HG02885 (cell line): ENCODE measurements around the gene GPR62.

Source experiments
- ATAC-seq: cut with Tn5 transposase; IDR thresholded peaks from one replicate; pipeline ENCODE4 v1.9.1; 2021; ENCODE audit warnings: mild to moderate bottlenecking; ENCODE audit not compliant: unreplicated experiment, poor library complexity

Gene GPR62

DNA sequence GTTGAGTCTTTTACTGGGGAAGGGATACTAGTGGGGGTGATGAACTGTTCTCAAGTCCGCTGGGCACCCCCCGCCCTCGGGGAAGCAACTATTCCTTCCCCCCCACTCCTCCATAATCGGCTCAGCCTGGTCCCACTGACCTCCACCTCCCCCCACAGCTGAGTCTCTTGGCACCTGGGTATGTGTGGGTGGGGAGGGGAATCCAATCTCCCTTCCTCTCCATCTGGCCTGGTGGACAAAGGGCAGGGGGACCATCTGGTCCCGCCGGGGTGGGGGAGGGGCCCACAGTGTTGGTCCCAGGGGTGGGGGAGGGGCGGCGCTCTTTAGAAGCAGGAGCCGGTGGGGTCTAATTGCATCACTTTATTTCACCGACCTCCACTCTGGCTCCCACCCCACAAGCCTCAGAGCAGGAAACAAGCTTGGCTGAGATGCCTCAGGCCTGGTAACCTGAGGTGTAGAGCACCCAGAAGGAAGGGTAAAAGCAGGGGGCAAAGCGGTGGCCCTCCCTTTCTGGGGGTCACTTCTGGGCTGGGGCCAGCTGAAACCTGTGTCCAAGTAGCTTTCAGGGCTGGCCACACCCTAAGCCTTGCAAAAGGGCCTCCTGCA is 13.1 kb downstream of the GPR62 start:
- ATAC-seq: no peak

DNA sequence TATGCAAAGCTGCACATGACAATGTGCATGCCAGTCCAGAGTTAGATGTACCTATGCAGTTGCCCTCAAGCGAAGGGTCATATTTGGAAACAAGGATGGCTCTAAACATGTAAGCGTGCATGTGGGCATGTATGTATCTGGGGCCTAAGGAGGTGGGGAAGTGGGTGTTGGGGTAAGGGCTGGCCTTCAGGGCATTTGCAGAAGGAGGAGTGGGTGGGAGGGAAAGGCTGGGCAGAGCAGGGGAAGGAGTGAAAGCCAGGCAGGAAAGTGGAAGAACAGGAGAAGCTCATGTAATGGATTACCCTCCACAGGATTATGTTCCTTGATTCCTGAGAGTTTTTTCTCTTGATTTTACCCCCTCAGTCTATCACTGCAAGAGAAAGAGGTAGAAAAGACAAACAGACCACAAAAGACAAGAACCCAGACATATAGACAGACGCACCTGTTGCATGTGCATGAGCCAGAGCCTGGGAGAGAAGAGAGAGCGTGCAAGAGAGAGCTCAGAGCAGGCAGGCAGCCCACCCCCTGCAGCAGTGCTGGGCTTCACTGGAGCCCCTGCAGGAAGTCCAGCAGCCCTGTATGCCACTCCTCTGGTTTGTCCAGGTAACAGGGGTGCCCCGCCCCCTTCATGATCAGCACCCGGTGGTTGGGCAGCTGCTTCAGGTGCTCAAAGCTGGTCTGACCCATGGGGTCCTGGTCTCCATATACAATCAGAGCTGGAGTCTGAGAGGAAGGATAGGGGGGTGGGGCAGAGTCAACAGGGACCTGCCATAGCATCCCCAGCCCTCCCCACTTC is 13.9 kb downstream of the GPR62 start:
- no peak for ATAC-seq

DNA sequence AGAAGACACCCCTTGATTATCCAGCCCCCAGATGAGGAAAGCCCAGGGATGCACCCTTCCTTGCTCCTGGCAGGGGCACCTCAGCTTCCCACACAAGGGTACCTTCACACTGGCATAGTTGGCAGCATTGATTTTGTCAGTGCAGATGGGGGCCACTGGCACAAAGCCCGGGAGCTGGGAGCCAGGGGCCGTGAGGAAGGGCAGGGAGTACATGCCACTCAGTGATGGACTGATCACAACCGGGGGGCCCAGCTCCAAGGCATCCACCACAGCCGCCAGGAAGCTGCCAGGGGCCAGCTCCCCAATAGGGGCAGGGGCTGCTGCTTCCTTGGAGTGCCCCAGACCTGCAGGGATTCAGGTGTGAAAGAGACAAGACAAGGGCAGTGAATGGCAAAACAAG is 14.7 kb downstream of the GPR62 start:
- no peak for ATAC-seq

DNA sequence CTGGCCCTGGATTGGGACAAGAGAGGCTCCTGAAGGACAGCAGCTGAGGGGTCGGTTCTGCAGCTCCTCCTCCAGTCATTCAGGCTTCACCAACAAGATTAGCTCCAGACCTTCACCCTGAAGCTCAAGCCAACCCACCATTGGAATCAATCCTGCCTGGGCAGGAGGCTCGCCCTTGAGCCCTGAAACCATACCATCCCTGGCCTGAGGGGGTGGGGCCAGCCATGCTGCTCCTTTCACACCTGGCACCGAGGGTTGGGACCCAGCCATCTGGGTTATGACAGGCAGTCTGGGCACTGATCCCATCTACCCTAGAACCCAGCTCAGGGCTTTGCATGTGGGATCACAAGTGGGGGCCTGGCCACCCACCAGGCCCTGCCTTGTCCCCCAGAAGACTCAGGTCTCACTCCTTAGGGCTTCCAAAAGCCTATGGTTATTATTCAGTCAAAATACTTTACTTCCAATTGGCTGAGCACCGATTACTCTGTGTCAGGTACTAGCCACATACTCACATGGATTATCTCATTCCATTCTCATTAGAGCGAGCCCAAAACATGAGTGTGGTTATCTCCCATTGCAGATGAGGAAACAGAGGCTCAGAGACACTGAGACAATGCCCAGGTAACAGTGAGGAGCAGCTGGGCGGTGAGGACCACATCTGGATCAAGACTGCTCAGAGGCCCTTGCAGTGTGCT is 15.6 kb downstream of the GPR62 start:
- no peak for ATAC-seq

DNA sequence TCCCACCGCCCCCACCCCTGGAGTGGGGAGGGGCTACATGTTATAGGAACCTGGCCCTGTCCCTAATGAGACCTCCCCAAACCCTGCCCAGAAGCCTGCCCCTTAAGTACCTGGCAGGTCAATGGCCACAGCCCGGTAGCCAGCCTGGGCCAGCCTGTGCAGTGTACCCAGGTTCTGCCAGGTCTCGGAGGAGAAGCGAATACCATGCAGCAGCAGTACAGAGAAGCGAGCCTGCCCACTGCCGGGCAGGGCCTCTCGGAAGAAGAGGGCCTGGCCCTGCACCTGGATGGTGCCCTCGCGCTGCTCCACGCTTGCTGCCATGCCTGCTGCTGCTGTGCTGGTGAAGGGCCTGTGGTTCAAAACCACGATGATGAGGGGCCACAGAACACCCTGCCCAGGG is 16.2 kb downstream of the GPR62 start:
- ATAC-seq: no peak

DNA sequence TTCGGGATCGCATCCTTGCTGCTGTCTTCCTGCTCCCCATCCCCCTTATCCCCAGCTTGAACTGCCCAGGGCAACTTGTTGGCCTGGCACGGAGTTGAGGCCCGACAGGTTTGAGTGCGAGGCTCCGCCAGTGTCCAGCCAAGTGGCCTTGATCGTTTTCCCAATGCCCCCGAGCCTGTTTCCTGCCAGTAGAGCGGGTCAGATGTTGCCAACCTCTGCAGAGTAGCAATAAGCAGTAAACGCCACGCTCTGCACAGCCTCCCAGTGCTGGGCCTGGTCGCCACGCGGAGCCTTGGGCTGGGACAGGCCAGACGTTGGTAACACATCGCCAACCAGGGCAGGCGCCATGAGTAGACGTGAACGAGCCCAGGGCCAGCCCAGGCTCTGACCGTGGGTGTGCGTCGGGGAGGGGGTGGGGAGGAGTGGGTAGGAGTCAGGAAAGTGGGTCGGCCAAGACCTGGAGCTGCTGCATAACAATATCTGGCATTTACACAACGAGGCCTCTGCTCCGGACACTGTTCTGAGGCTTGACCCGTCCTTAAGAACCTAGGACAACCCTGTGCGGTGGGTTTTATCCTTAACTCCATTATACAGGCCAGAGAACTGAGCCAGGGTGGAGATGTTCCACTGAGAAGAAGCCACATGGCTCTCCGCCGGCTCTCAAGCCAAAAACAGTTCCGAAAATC is 19.2 kb downstream of the GPR62 start:
- peak; percentile 4 for ATAC-seq

DNA sequence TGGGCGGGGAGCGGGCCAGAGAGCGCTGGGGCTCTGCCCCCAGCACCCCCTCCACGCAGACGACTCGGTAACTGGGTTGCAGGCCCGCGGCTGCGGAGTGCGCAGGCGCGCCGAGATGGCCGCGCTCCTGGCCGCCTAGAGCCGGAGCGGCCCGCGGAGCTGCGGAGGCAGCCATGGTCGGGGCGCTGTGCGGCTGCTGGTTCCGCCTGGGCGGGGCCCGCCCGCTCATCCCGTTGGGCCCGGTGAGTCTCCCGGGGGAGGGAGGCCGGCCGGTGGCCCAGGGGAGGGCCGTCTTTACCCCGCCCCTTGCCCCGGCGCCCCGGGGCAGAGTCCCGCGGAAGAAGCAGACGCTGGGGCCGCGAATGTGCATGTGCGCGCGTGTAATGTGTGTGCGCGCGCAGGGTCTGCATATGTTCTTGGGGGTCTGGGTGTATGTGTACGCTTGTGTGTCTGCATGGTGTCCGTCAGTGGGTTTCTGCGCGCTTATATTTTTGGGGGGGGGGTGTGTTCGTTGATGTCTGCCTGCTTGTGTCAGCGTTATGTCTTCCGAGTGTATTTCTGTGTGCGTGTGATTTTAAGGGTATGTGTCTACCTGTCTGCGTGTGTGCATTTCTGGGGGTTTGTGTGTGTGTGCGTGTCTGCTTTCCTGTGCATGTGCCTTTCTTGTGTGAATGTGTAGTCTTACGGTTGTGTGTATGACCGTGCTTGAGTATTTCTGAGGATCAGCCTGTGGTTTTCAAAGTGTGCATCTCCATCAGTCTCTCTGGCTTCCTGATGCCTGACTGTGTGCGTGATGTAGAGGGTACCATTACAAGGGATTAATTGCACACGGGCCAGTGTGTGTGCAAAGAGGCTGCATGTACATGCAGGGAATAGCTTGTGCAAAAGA is 20.0 kb downstream of the GPR62 start, which contains the start of gene ABHD14A:
ABHD14A (plus strand) TSS at position 102 of the 889 bp plus-strand sequence; CDS start at position 174, 72 bp downstream.
- peak; percentile 58 for ATAC-seq

DNA sequence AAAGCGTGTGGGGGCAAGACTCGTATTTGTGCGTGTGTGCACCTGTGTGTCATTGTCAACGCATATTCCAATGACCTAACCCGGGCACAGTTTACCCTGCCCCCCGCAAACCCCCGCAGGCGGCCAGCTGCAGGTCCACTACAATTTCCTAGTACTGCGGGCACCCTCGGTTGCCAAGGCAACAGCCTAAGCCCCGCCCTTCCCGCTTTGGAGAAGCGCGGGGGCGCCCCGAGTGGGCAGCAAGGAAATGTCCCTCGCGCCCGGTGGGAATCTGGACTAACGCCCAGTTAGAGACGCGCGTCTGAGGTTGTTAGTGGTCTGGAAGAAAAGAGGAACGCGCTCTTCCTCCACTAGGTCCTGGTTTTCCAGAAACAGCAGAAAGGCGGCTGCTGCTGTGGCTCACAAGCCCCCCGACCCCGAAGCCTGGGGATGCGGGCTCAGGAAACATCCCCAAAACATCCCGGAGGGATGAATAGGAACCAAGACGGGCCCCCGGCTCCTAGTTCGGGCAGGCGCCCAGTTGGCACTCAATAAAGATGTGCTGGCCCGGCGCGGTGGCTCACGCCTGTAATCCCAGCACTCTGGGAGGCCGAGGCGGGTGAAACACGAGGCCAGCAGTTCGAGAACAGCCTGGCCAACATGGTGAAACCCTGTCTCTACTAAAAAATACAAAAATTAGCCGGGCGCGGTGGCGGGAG is 20.8 kb downstream of the GPR62 start:
- no peak for ATAC-seq

DNA sequence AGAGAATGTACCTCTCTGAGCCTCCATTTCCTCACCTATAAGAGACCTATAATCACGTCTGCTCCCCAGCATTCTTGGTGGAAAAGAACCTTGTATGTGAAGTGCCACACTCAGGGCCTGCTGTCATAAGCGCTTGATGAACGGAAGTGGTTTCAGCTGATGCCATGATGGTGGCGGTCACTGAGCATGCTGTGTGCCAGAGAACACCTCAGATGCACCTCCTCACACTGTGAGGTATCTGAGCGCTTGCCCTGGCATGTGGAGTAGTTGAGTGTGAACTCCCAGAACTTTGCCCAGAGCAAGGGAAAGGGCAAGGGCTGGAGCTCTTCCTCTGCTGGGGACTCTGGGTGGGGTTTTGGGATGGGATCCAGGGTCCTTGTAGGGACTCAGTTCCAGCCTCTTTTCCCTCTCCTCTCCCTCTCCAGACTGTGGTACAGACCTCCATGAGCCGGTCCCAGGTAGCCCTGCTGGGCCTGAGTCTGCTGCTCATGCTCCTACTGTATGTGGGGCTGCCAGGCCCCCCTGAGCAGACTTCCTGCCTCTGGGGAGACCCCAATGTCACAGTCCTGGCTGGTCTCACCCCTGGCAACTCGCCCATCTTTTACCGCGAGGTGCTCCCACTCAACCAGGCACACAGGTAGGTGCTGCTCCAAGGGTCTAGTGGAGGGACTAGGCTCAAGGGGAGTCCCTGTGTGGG is 22.4 kb downstream of the GPR62 start:
- no peak for ATAC-seq

DNA sequence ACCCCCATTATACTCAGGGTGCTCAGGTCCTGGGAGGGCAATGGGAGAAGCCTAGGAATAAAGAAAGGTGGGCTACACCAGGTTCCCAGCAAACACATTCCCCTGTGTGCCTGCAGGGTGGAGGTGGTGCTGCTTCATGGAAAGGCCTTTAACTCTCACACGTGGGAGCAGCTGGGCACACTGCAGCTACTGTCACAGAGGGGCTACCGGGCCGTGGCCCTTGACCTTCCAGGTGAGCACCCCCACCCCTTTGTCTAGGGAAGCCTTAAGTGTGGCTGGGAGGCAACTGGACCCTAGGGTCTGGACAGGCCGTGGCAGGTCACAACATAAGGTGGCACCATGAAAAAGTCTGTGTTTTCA is 22.9 kb downstream of the GPR62 start:
- no peak for ATAC-seq

DNA sequence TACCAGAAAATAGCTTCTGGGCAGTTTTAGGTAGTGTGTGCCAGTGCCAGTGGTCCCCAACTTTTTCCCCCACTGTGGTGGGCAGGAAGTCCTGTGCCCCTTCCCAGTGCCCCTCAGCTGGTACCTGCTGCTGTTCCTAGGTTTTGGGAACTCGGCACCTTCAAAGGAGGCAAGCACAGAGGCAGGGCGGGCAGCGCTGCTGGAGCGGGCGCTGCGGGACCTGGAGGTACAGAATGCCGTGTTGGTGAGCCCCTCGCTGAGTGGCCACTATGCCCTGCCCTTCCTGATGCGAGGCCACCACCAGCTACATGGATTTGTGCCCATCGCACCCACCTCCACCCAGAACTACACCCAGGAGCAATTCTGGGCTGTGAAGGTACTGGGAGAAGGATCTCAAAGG is 25.1 kb downstream of the GPR62 start:
- no peak for ATAC-seq

DNA sequence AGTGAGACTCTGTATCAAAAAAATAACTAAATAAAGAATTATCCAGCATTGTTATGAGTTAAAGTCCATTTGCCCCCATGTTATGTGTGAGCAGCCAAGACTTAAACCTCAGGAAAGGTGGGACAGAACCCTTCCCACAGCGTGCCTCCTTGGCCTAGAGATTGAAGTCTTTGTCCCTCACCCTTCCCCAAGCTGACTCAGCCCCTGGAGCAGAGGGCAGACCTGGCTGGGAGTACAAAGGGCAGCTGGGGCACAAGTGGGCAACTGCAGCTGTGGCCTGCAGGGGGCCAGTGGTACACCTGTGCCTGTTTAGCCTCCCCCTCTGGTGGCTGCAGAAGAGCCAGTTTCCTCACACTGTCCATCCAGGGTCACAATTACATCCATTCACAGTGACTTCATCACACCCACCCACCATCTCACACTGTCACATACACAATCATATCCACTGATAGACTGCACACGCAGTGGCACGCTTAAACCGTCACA is 27.2 kb downstream of the GPR62 start:
- peak; percentile 50 for ATAC-seq

DNA sequence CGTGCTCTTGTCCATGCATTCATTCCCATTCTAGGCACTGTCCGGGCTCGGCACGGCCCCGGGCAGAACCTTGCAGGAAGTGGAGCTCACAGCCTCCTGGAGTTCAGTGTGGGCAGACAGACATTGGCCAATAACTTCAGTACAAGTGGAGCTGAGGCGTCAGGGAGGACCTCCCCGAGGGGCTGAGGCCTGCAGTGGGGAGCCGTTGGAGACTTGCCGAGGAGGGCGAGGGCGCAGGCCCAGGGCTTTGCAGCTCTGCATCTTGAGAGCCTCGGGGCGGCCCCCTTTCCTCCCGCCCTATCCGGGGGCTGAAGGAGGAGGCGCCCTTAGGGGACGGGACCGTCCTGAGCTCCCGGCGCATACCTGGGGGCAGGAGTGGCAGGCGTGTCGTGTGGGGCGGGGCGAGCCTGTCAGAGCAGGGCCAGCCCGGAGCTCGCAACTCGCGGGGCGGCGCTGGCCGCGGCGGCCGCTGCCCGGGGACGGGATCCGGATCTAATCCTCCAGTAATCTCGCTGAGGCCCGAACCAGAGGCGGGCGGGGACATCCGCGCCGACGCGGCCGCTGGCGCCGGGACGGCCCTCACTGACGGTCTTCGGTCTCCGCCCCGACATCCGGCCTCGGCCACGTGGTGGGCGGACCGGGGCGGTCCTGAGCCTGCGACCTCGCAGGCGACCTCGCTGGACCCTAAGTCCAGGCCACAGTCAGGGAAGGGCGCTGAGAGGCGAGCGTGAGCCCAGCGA is 27.8 kb downstream of the GPR62 start, which contains the start of gene ACY1:
ACY1 (plus strand) TSS at position 698 of the 740 bp plus-strand sequence. CDS start 530 bp downstream, outside the sequence.
- peak; percentile 78 for ATAC-seq

DNA sequence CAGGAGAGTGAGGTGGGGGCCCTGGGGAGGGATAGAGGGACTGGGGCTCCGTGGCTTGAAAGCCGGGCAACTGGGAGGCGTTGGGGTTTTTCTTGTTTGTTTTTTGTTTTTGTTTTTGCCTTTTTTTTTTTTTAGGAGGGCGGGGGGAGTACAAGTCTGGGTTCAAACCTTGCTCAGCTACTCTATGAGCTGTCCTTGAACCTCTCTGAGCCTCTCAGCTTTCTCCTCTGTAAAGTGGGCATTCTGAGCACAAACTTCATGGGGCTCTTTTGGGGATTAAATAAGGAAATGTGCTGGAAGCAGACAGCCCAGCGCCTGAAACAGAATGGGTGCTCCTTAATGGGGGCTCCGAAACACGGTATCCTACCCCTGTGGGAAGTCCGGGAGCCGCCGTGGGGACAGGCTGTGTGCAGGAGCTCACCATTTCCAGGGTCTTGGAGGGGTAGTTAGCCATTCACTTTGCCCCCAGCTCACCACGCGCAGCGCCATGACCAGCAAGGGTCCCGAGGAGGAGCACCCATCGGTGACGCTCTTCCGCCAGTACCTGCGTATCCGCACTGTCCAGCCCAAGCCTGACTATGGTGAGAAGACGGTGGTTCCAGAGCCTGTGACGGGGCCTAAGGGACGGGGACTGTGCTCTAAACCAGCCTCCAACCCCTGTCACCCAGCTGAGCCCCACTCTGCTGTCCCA is 28.5 kb downstream of the GPR62 start:
- ATAC-seq: no peak

DNA sequence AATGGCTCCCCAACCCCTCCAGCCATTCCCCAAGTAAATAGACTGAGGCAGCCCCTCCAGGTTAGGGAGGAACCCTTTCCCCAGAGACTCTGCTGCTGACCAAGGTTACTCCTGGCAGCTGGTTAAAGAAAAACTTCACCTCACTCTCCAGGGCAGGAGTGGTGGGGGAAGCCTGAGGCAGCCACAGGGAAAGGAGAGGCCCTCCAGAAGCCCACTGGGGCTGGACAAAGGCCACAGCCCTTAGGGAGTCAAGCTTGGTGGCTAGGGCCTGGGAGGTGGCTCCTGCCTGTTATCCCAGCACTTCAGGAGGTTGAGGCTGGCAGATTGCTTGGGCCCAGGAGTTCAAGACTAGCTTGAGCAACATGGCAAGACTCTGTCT is 29.1 kb downstream of the GPR62 start:
- no peak for ATAC-seq

DNA sequence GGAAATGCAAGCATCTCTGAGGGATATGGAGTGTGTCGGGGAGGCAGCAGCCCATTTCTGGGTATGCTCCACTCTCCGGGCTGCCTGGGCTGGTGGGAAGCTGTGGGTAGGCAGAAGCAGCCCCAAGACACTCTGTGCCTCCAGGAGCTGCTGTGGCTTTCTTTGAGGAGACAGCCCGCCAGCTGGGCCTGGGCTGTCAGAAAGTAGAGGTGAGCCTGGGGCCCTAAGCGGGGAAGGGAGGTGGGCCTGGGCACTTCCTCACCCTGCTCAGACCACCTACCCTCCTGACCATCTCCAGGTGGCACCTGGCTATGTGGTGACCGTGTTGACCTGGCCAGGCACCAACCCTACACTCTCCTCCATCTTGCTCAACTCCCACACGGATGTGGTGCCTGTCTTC is 29.9 kb downstream of the GPR62 start:
- no peak for ATAC-seq
